GM06990 (cell line): ENCODE results near the gene ELN.

Experiments
- DNase-seq: peaks from one replicate; pipeline ENCODE4 v3.0.0-alpha.2; 2011; ENCODE audit not compliant: insufficient read length; ENCODE audit errors: extremely low read depth
- H3K27me3 ChIP-seq: replicated peaks from 2 replicates; pipeline ENCODE4 v1.6.0; 2011; ENCODE audit warnings: low read length; ENCODE audit not compliant: control insufficient read depth, insufficient read depth
- H3K36me3 ChIP-seq: 2 replicates; pipeline ENCODE4 v1.5.1; 2011; ENCODE audit warnings: low read length; ENCODE audit not compliant: control insufficient read depth, insufficient read depth
- H3K4me3 ChIP-seq: replicated peaks from 2 replicates; pipeline ENCODE4 v1.5.1; 2011; ENCODE audit warnings: low read depth, mild to moderate bottlenecking, control low read depth, low read length
- CTCF ChIP-seq: IDR thresholded peaks from 2 replicates; pipeline ENCODE4 v1.5.1; 2011; ENCODE audit warnings: low read length, control low read depth, mild to moderate bottlenecking, inconsistent platforms; ENCODE audit not compliant: insufficient read depth, poor library complexity, severe bottlenecking

Gene ELN

GRCh38 chr7:74056096-74056915 lies 28.3 kb downstream of the ELN start:
- no peaks in the 10 kb centered on the region; the same call in none of the 2 replicates for H3K27me3 ChIP-seq
- DNase-seq: no peak
- H3K36me3 ChIP-seq: no peaks in the 10 kb centered on the region
- no peak for TF ChIP-seq CTCF
- H3K4me3 ChIP-seq: no peak overlapping the region

- H3K36me3 ChIP-seq: no peaks in the 10 kb centered on the region
- no peaks in the 10 kb centered on the region; the same call in 1 of the 2 replicates for H3K27me3 ChIP-seq
- H3K4me3 ChIP-seq: no peak overlapping the region
- TF ChIP-seq CTCF: no peak
- no peak for DNase-seq
Measured at GRCh38 chr7:74057216-74057925, 29.4 kb downstream of the ELN start.

- Histone ChIP-seq H3K4me3 (no peak overlapping the region), H3K36me3 (no peaks in the 10 kb centered on the region), H3K27me3 (no peaks in the 10 kb centered on the region; the same call in 1 of the 2 replicates)
- no peak for TF ChIP-seq CTCF
- DNase-seq: no peak
Measured at GRCh38 chr7:74057987-74058386, 30.0 kb downstream of the ELN start.

GRCh38 chr7:74058486-74058885 lies 30.5 kb downstream of the ELN start:
- no peaks in the 10 kb centered on the region for H3K36me3 ChIP-seq
- no peak for TF ChIP-seq CTCF
- no peak overlapping the region for H3K4me3 ChIP-seq
- no peaks in the 10 kb centered on the region; the same call in 1 of the 2 replicates for H3K27me3 ChIP-seq
- DNase-seq: no peak

GRCh38 chr7:74059037-74059436 lies 31.1 kb downstream of the ELN start:
- no peak for TF ChIP-seq CTCF
- H3K27me3 ChIP-seq: no peaks in the 10 kb centered on the region; the same call in 1 of the 2 replicates
- no peaks in the 10 kb centered on the region for H3K36me3 ChIP-seq
- H3K4me3 ChIP-seq: no peak overlapping the region
- DNase-seq: no peak
